Measurements from ENCODE around the gene G2E3. TPM values are rescaled to one million over a fixed set of nuclear protein-coding genes. Genes with fewer than 3 reads are reported as not detected.

Gene G2E3
- total RNA-seq, 1 donor from 2014 or later: 46.5 TPM

DNA sequence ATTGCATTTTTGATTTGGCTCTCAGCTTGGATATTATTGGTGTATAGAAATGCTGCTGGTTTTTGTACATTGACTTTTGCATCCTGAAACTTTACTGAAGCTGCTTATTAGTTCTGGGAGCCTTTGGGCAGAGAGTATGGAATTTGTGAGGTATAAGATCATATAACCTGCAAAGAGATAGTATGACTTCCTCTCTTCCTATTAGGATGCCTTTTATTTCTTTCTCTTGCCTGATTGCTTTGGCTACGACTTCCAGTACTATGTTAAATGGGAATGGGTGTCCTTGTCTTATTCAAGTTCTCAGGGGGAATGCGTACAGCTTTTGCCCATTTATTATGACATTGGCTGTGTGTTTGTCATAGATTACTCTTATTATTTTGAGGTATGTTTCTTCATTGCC lies 86.6 kb downstream of the G2E3 start:
- Mint-ChIP-seq H3K27ac (ENCODE audit: unreplicated experiment) (no peak overlapping the region), H3K4me1 (no peaks in the 10 kb centered on the region), H3K36me3 (ENCODE audit: low read depth) (peaks cover 47% of the 10 kb centered on the region), H3K9me3 (peaks cover 16% of the 10 kb centered on the region), H3K27me3 (ENCODE audit: low read depth) (no peaks in the 10 kb centered on the region), H3K4me3 (no peak overlapping the region)
- TF ChIP-seq, protein P1, sequence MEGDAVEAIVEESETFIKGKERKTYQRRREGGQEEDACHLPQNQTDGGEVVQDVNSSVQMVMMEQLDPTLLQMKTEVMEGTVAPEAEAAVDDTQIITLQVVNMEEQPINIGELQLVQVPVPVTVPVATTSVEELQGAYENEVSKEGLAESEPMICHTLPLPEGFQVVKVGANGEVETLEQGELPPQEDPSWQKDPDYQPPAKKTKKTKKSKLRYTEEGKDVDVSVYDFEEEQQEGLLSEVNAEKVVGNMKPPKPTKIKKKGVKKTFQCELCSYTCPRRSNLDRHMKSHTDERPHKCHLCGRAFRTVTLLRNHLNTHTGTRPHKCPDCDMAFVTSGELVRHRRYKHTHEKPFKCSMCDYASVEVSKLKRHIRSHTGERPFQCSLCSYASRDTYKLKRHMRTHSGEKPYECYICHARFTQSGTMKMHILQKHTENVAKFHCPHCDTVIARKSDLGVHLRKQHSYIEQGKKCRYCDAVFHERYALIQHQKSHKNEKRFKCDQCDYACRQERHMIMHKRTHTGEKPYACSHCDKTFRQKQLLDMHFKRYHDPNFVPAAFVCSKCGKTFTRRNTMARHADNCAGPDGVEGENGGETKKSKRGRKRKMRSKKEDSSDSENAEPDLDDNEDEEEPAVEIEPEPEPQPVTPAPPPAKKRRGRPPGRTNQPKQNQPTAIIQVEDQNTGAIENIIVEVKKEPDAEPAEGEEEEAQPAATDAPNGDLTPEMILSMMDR (conservative IDR thresholded peaks at IDR 0.05): no peak
- no peak for DNase-seq (ENCODE audit: low read depth, low spot score)

GRCh38 chr14:30648471-30648870 lies 89.5 kb downstream of the G2E3 start:
- no peaks in the 10 kb centered on the region for H3K4me1 Mint-ChIP-seq
- peaks cover 37% of the 10 kb centered on the region for H3K36me3 Mint-ChIP-seq (ENCODE audit: low read depth)
- H3K9me3 Mint-ChIP-seq: peaks cover 16% of the 10 kb centered on the region
- TF ChIP-seq, protein P1 (conservative IDR thresholded peaks at IDR 0.05): no peak
- DNase-seq (ENCODE audit: low read depth, low spot score): no peak
- no peaks in the 10 kb centered on the region for H3K27me3 Mint-ChIP-seq (ENCODE audit: low read depth)
- H3K27ac Mint-ChIP-seq (ENCODE audit: unreplicated experiment): no peak overlapping the region
- no peak overlapping the region for H3K4me3 Mint-ChIP-seq

DNA sequence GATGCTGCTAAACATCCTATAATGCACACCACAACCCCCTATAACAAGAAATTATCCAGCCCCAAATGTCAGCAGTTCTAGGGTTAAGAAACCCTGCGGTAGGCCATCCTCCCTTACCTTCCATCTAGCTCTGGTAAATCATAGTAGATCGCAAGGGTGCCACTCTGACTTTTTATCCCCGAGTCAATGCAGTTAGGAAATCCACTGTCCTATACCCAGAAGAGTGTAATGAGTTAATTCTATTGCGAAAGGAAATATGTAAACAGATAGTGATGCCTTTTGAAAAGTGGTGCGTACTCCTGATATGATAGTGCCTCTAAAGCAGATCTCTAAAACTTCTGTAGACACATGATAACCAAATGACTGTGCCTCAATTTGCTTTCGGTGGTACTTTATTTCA lies 93.0 kb downstream of the G2E3 start:
- no peak for DNase-seq (ENCODE audit: low read depth, low spot score)
- TF ChIP-seq, protein P1 (conservative IDR thresholded peaks at IDR 0.05): no peak

GRCh38 chr14:30655124-30655523 lies 96.2 kb downstream of the G2E3 start:
- H3K4me1 Mint-ChIP-seq: no peaks in the 10 kb centered on the region
- no peak overlapping the region for H3K27ac Mint-ChIP-seq (ENCODE audit: unreplicated experiment)
- peaks cover 4% of the 10 kb centered on the region for H3K36me3 Mint-ChIP-seq (ENCODE audit: low read depth)
- H3K9me3 Mint-ChIP-seq: no peaks in the 10 kb centered on the region
- TF ChIP-seq, protein P1 (conservative IDR thresholded peaks at IDR 0.05): no peak
- no peak overlapping the region for H3K4me3 Mint-ChIP-seq
- no peak for DNase-seq (ENCODE audit: low read depth, low spot score)
- H3K27me3 Mint-ChIP-seq (ENCODE audit: low read depth): no peaks in the 10 kb centered on the region

More for the DNA sequence above, 93.0 kb downstream of the G2E3 start:
- Mint-ChIP-seq H3K9me3 (no peaks in the 10 kb centered on the region), H3K4me3 (no peak overlapping the region), H3K4me1 (no peaks in the 10 kb centered on the region), H3K27ac (ENCODE audit: unreplicated experiment) (no peak overlapping the region), H3K27me3 (ENCODE audit: low read depth) (no peaks in the 10 kb centered on the region), H3K36me3 (ENCODE audit: low read depth) (peaks cover 5% of the 10 kb centered on the region)

DNA sequence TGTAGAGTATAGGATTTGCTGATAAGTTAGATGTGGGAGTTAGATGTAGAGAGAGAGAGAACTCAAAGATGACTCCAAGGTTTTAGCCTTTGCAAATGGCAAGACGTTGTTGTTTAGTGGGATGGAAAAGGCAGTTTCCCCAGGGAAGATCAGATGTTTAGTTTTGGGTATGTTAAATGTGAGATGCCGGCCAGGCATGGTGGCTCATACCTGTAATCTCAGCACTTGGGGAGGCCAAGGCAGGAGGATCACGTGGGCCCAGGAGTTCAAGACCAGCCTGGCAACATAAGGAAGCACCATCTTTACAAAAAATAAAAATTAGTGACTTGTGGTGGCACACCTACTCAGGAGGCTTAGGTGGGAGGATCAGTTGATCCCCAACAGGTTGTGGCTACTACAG lies 96.7 kb downstream of the G2E3 start:
- H3K27ac Mint-ChIP-seq (ENCODE audit: unreplicated experiment): no peak overlapping the region

More for the DNA sequence above, 96.7 kb downstream of the G2E3 start:
- H3K4me3 Mint-ChIP-seq: no peak overlapping the region
- no peaks in the 10 kb centered on the region for H3K27me3 Mint-ChIP-seq (ENCODE audit: low read depth)
- no peak for DNase-seq (ENCODE audit: low read depth, low spot score)
- H3K9me3 Mint-ChIP-seq: no peaks in the 10 kb centered on the region
- TF ChIP-seq, protein P1 (conservative IDR thresholded peaks at IDR 0.05): no peak
- no peaks in the 10 kb centered on the region for H3K4me1 Mint-ChIP-seq
- peaks cover 5% of the 10 kb centered on the region for H3K36me3 Mint-ChIP-seq (ENCODE audit: low read depth)

Measured in neural crest cell (in vitro differentiated cells).